Measurements from ENCODE around the gene PEPD.

GRCh38 chr19:33513424-33513823, 8.2 kb downstream of the PEPD start:
- TF ChIP-seq CTCF (IDR thresholded peaks at IDR 0.05) (no peak), ZFX (IDR thresholded peaks at IDR 0.05; ENCODE audit: borderline replicate concordance) (no peak)
